ENCODE data around the gene BRPF3.

DNA sequence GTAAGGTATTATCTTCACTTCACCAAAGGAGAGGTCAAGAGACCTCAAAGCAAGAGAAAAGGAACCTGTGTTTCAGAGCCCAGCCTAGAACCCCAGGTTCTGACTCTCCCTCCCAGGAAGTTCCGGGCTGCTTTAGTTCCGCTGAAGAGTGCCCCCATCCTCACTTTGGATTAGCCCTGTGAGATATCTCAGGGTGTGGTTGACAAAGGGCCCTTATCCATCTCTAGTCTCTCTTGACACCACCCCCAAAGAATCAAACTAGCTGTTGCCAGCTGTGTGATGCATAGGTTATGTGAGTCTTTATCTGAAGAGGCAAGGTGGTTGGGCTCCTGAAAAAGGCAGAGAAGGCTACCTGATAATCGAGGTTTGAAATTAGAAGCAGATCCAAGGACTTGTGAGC is 20.6 kb downstream of the BRPF3 start:
- no peak for TF ChIP-seq EZH2 (IDR thresholded peaks at IDR 0.05; ENCODE audit: borderline replicate concordance, low read length)
- TF ChIP-seq, protein P1, sequence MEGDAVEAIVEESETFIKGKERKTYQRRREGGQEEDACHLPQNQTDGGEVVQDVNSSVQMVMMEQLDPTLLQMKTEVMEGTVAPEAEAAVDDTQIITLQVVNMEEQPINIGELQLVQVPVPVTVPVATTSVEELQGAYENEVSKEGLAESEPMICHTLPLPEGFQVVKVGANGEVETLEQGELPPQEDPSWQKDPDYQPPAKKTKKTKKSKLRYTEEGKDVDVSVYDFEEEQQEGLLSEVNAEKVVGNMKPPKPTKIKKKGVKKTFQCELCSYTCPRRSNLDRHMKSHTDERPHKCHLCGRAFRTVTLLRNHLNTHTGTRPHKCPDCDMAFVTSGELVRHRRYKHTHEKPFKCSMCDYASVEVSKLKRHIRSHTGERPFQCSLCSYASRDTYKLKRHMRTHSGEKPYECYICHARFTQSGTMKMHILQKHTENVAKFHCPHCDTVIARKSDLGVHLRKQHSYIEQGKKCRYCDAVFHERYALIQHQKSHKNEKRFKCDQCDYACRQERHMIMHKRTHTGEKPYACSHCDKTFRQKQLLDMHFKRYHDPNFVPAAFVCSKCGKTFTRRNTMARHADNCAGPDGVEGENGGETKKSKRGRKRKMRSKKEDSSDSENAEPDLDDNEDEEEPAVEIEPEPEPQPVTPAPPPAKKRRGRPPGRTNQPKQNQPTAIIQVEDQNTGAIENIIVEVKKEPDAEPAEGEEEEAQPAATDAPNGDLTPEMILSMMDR (IDR thresholded peaks at IDR 0.05; ENCODE audit: low read length), result no peak
